Lung (tissue), 12 donors: ENCODE data around the gene TFB2M. TPM values are rescaled to one million over a fixed set of nuclear protein-coding genes. Genes with fewer than 3 reads are reported as not detected.
"Not testable (repeated sequence)": the region's sequence is repeated elsewhere in the genome, so short reads cannot be mapped to it uniquely, and the experiment has no call there.

Source experiments
- ATAC-seq: fragments of 200-7000 bp; cut with Tn5 transposase; one replicate; pipeline ENCODE4 v1.9.1; 2020; ENCODE audit warnings: moderate number of reproducible peaks; ENCODE audit not compliant: insufficient read depth, low FRiP score
- DNase-seq, 3 donors: peaks; one replicate each; pipeline ENCODE4 v3.0.0-alpha.2; 2013 to 2017
- H3K27ac ChIP-seq, 2 donors: one replicate each; pipeline ENCODE4 v1.5.1; 2013; ENCODE audit warnings: mild to moderate bottlenecking in 2 of 2, moderate library complexity in 2 of 2, control low read depth in 1 of 2, inconsistent platforms in 1 of 2, low read depth in 1 of 2, low read length in 1 of 2
- H3K27me3 ChIP-seq, 3 donors: one replicate each; pipeline ENCODE4 v1.5.1; 2013; ENCODE audit warnings: low read length in 2 of 3; ENCODE audit not compliant: control insufficient read depth in 3 of 3, insufficient read depth in 3 of 3
- H3K36me3 ChIP-seq, 4 donors: one replicate each; pipeline ENCODE4 v1.5.1; 2013; ENCODE audit warnings: low read length in 4 of 4, mild to moderate bottlenecking in 1 of 4, moderate library complexity in 1 of 4; ENCODE audit not compliant: control insufficient read depth in 4 of 4, insufficient read depth in 4 of 4
- H3K4me1 ChIP-seq, 5 donors: one replicate each; pipeline ENCODE4 v1.5.1; 2013; ENCODE audit warnings: low read length in 5 of 5, mild to moderate bottlenecking in 2 of 5, moderate library complexity in 1 of 5; ENCODE audit not compliant: control insufficient read depth in 5 of 5, insufficient read depth in 5 of 5
- H3K4me3 ChIP-seq: one replicate; pipeline ENCODE4 v1.5.1; 2013; ENCODE audit warnings: mild to moderate bottlenecking, control low read depth, moderate library complexity
- H3K9ac ChIP-seq, 2 donors: one replicate each; pipeline ENCODE4 v1.5.1; 2013; ENCODE audit warnings: low read length in 2 of 2, control low read depth in 1 of 2; ENCODE audit not compliant: insufficient read depth in 1 of 2
- H3K9me3 ChIP-seq, 4 donors: one replicate each; pipeline ENCODE4 v1.5.1; 2013; ENCODE audit warnings: low read length in 3 of 4, mild to moderate bottlenecking in 1 of 4, moderate library complexity in 1 of 4; ENCODE audit not compliant: control insufficient read depth in 4 of 4, insufficient read depth in 3 of 4
- CTCF ChIP-seq: IDR thresholded peaks from 2 replicates; pipeline ENCODE4 v1.5.1; 2012; ENCODE audit warnings: mild to moderate bottlenecking; ENCODE audit errors: control extremely low read depth, extremely low read depth
- WGBS, 2 donors: extraction: QIAGEN DNeasy Blood & Tissue Kit; methylation state at CpG; one replicate each; pipeline ENCODE4 v1.1.7; 2013; 5-methylcytosine and 5-hydroxymethylcytosine counted together
- polyA plus RNA-seq, 2 donors: library from polyadenylated mRNA; stranded (reverse); fragments of 200-250 nt; gene quantifications; one replicate each; pipeline ENCODE4 v1.2.1, GENCODE V29; 2013
- total RNA-seq, 2 donors: library from RNA; depleted of rRNA in 1 of 2; stranded (reverse); fragments of >200 nt in 1 of 2; gene quantifications; one replicate each; pipeline ENCODE4 v1.2.1, GENCODE V29; 2014 to 2021
- donor health status: control.
- donor health status: control.
- donor health status: Bipolar disorder and iron deficiency.
- donor health status: healthy.
- donor health status: DM: yes; HTN: yes; CAD: no.

The TFB2M gene
- total and polyA plus RNA-seq, 4 donors: 5.5 to 13.3 (median 10.8) TPM

GRCh38 chr1:246591047-246591446 is 25.0 kb upstream of the TFB2M start:
- H3K9ac ChIP-seq: no peak overlapping the region
- ATAC-seq: no peak

GRCh38 chr1:246589919-246590318 is 23.9 kb upstream of the TFB2M start:
- DNase-seq, H3K27ac ChIP-seq, H3K4me3 ChIP-seq, ATAC-seq, H3K9ac ChIP-seq, H3K36me3 ChIP-seq, H3K4me1 ChIP-seq, H3K27me3 ChIP-seq, H3K9me3 ChIP-seq: not testable (repeated sequence)
- WGBS, 2 donors: 97 to 98% methylated on average over 9 of the region's 10 CpGs

More at GRCh38 chr1:246591047-246591446, 25.0 kb upstream of the TFB2M start:
- H3K9me3 ChIP-seq: peaks cover 0 to 2% (median 0%) of the 10 kb centered on the region in 4 donors
- H3K36me3 ChIP-seq: peaks cover 0 to 8% (median 4%) of the 10 kb centered on the region in 4 donors
- no peak for TF ChIP-seq CTCF
- H3K27ac ChIP-seq: no peak overlapping the region
- H3K4me3 ChIP-seq: no peak overlapping the region
- H3K27me3 ChIP-seq: no peaks in the 10 kb centered on the region
- H3K4me1 ChIP-seq: peaks cover 0 to 3% (median under 1%) of the 10 kb centered on the region in 5 donors
- DNase-seq: no peak

GRCh38 chr1:246588159-246588721 is 22.2 kb upstream of the TFB2M start:
- Histone ChIP-seq H3K4me1 (peaks cover 0 to 12% (median 4%) of the 10 kb centered on the region in 5 donors), H3K9ac (no peak overlapping the region), H3K27ac (no peak overlapping the region), H3K36me3 (peaks cover 0 to 6% (median under 1%) of the 10 kb centered on the region in 4 donors), H3K27me3 (no peaks in the 10 kb centered on the region), H3K4me3 (no peak overlapping the region), H3K9me3 (peaks cover 0 to 2% (median 0%) of the 10 kb centered on the region in 4 donors)
- no peak for TF ChIP-seq CTCF
- WGBS, 2 donors: 60 to 71% methylated on average over 2 of the region's 2 CpGs
- ATAC-seq (no peak), DNase-seq (no peak)

- H3K27me3 ChIP-seq: no peaks in the 10 kb centered on the region
- H3K9ac ChIP-seq: no peak overlapping the region
- 25 to 50% methylated on average over 3 of the region's 3 CpGs for WGBS, 2 donors
- DNase-seq (no peak), ATAC-seq (no peak)
- H3K9me3 ChIP-seq: peaks cover 0 to 2% (median 0%) of the 10 kb centered on the region in 4 donors
- H3K27ac ChIP-seq: no peak overlapping the region
- H3K4me1 ChIP-seq: peaks cover 0 to 12% (median 9%) of the 10 kb centered on the region in 5 donors
- no peak overlapping the region for H3K4me3 ChIP-seq
- no peak for TF ChIP-seq CTCF
- H3K36me3 ChIP-seq: peaks cover 0 to 6% (median under 1%) of the 10 kb centered on the region in 4 donors
These were observed 21.5 kb upstream of the TFB2M start for GRCh38 chr1:246587606-246588005.
